SK-N-DZ (cell line): ENCODE results near the gene NEK10.
"Not testable (repeated sequence)": the region's sequence is repeated elsewhere in the genome, so short reads cannot be mapped to it uniquely, and the experiment has no call there.

Experiments
- DNase-seq: peaks from one replicate; pipeline ENCODE4 v3.0.0-alpha.2; 2015; ENCODE audit warnings: low spot score

NEK10 gene

DNA sequence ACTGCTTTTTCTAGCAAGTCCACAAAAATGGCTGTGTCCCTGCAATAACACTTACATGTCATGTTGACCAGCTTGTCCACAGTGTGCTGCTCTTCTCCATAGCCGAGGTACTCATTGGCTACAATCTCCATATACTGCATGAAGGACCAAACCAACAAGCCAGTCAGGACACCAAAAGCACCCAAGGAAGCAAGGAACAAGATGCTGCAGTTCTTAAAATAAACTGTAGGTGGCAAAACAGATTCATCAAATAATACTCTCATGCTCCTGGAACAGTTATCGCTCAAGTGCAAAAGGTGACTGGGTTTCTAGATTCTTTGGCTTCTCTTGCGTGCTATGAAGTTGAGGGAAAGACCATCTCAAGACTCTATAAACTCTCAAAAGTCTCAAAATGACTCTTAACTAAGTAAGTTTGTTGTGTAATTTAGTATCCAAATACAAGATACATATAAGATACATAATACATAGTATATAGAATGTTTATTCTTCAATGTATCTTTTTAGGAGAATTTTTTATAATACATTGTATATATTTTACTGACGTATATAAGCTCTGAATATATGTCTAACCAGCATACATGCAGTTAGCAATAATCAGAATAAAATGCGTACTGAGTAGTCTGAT lies 57.0 kb downstream of the NEK10 start:
- DNase-seq = peak; percentile 76

DNA sequence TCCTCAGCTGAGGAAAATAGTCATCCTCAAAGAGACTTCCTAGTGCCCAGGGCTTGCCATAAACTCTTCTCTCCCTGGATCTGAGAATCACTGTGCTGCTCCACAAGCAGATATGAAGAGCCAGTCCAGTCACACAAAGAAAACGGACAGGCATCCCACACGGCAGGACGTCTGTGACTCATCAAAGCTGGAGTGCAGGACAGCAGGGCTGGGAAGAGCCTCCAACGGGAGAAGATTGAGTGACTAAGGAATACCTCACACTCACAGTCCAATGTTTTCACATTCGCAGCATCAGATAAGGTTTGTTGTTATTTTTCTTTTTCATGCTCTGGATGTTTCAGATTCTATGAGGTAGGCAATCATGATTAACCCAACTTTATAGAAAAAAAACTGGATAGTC lies 57.8 kb downstream of the NEK10 start:
- peak; percentile 47 for DNase-seq

DNA sequence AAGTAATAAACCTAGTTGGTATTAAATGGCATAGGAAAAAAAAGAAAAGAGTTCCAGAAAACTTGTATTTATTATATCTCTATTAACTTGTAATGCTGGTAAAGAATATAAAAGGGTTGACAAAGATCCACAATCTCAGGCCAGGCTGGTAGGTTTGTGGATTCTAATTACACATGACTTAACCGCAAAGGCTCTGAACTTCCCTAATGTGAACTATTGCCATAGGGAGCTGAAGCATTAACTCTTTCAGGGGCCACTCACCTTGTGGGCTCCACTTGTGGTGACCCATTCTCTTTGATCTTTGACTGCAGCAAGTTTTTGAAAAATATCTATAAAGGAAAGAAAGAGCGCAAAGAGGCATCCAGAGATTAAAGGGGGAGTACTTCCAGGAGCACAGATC lies 58.5 kb downstream of the NEK10 start:
- DNase-seq = no peak

DNA sequence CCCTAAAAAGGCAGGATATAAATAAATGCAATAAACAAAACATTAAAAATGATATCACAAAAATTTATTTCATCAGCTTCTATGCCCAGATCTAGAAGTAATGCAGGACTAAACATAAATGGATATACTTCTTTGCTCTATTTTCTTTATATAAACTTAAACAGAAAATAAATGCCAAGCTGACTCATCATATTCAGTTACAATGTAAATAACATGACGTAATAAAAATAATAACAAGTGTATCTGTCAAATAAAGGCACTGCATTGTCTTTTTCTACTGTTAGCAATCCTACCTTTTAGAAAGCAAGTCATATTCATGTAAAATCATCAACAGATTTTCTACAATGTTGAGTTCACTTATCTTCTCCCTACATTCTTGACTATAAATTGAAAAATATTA lies 61.6 kb downstream of the NEK10 start:
- no peak for DNase-seq

DNA sequence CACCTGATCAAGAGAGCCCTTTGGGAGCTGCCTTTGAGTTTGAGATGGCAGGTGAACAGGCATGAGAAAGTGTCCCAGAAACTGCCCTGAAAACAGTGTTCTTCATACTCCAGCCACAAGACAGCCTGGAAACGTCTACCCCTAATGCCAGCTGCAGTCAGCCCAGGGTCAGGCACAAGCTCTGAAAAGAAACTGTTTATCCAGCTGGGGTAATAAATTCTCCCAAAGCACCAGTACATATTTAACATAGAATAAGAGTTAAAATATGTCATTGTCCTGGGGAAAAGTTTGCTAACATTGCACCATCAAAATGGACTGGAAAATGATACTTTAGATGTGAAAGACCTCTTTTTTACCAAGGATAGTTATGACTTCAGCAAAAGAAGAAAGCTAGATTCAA lies 66.3 kb downstream of the NEK10 start:
- no peak for DNase-seq

DNA sequence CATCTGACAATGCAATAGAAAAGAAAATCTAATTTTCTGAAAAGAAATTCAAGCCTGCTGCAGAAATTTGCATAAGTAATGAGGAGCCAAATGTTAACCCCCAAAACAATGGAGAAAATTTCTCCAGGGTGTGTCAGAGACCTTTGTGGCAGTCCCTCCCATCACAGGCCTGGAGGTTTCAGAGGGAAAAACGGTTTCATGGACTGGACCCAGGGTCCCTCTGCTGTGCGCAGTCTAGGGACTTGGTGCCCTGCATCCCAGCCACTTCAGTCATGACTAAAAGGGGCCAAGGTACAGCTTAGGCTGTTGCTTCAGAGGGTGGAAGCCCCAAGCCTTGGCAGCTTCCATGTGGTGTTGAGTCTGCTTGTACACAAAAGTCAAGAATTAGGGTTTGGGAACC lies 70.2 kb downstream of the NEK10 start:
- DNase-seq = not testable (repeated sequence)

DNA sequence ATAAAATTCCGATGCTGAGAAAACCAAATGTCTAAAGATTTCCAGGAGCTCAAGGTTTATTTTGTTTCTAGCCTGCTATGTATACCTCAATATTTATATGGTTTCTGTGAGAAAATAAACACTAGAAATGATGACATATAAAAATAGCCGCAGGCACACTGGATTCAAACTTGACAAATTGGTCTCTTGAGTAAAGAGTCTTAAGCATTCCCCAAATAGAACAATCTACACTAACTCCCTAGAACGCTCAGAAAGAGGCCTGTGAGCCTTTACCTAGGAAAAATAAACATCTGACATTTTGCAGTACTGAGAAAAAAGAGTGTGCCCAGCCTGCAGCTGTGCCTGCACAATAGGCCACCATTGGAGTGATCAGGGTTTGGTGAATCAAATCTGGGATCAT lies 75.2 kb downstream of the NEK10 start:
- DNase-seq = no peak

DNA sequence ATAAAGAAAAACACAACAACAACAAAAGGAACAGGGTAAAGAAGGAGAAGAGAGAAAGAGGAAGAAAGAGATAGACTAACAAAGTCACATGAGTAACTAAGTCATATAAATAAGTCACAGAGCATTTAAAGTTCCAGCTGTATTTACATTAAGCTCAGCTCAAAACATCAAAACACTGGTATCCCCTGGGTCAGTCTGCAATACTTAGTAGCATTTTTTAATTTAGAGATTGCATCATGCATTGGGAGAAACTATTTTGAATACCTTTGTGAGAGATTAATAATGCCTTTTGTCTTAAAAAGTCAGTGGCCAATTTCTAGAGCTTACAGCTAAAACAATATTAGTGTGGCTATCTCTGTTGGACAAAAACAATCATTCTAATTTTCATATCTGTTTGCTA lies 78.4 kb downstream of the NEK10 start:
- no peak for DNase-seq

DNA sequence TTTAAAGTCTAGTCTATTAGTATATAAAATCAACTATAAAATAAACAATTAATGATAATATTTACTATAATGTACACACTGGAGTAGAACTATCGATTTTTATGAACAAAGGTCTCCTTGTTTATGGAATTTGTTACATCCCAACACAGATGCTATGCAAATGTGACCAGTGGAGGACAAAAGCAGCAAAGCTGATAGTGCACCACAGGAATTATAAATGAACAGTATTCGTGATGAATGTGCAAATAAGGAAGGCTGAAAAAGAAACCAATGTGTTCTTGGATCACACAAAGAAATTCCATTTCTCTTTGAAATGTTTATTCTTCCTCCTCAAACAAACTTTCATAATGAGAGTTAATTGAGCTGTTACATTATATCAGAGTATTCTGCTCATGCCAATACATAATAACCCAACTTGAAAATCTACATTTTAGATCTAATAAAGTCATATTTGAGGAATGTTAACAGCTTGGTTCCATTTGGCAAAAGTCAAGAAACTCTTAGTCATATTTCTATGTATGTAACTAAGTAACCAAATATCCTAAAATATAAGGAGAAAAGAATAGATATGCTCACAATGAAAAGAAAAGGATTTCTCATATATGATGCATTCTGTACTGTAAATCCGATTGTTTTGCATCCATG lies 79.3 kb downstream of the NEK10 start:
- DNase-seq = no peak

DNA sequence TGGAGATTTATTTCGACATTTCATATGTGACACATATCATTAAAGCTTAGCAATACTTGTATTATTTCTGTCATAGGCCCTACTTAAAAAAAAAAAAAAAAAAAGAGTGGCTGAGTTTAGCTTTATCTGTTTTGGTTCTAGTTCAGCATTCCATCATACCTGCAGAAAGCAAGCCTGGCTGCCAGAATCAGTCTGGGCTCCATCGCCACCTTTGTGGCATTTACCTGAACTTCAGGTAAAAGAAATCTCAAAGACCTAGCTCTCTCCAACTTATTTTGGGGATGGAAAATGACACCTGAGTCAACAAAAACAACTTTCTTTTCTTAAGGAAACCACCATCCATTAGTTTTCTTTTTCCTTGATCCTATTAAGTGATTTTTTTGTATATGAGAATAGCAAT lies 82.1 kb downstream of the NEK10 start:
- DNase-seq = no peak

DNA sequence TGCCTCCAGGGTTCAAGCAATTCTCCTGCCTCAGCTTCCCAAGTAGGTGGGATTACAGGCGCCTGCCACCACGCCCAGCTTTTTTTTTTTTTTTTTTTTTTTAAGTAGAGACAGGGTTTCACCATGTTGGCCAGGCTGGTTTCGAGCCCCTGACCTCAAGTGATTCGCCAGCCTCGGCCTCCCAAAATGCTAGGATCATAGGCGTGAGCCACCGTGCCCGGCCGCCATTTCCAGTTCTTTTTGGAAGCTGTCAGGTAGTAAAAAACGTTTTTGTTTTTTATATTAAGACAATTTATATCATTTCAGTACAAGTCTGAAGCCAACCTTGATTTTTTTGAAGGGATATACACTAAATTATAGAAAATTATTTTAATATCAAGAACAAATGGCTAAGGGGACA lies 82.7 kb downstream of the NEK10 start:
- not testable (repeated sequence) for DNase-seq

DNA sequence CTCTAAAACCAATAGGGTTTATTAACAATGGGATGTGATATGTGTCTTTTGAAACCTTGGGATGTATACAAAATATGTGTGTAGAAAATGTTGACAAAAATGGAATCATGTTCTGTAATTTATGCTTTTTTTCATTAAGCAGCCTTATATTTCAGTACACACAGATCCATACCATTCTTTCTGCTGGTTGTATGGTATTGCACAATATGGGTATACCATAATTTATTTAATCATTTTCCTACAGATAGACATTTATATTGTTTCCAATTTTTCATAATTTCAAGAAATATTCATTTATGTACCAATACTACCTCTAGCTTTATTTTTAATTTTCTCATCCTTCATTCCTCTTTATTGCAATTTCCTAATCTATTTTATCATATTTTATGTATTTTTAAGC lies 83.5 kb downstream of the NEK10 start:
- no peak for DNase-seq

DNA sequence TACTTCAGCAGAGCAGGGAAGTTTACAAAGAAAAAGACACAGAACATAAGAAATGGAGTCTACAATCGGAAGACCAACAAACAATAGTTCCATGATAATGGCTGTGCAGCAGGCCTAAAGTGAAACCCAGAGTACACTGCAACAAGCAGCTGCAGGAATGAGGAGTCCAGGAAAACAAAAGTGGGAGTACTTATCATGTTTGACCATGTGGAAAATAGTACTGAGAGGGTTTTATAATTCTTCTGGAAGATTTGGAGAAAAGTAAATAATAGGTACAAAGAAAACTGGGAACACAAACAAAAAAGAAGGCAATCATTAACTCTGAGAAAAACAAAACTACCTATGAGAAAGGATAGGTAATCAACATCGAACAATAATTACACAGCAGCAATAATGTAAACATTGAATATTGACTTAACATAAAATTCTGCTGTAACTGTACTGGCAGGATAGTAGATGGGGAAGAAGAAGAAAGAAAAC lies 87.5 kb downstream of the NEK10 start:
- DNase-seq = no peak

DNA sequence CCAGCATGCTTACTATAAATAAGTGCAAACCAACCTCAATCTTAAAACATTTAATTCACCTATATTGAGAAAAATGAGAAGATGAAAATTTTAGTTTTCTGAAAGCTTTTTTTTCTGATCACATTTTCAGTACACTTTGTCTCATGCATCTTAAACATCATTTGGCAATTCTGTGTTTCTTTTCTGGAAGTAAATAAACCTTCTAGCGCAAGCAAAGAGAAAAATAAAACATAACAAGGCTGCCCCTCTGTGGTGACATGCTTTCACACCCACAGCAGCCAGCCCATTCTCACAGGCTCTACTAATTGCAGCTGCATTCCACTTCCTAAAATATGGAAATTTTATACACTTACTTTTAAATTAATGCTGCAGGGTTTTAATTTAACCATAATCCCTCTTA lies 90.1 kb downstream of the NEK10 start:
- no peak for DNase-seq

DNA sequence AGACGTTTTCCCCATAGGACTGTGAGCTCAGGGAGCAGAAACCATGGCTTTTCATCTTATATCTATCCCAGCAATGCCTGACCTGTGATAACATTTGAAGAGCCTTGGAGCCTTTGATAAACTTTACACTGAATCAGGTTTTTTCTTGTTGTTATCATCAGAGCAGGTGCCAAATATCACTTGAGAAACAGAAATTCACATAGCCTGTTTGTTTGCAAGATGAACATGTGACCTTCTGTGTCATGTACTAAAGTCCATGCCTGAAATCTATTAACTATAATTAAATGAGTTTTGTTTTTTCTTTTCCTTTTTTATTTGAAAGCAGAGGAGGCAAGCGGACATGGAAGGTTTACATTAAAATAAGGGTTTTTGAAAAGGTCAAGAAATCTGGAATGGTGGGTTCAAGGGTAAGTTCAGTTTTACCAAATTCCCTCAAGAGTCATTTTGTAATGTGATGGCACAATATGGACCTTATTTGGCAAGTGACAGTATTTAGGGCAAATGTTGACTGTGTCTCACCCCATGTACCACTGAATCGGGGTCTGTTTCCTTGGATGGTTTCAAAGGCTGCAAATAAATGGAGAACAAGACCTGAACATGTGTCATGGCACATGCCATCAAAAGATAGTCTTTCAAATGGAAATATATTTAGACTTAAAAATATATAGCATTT lies 90.7 kb downstream of the NEK10 start:
- DNase-seq = no peak

DNA sequence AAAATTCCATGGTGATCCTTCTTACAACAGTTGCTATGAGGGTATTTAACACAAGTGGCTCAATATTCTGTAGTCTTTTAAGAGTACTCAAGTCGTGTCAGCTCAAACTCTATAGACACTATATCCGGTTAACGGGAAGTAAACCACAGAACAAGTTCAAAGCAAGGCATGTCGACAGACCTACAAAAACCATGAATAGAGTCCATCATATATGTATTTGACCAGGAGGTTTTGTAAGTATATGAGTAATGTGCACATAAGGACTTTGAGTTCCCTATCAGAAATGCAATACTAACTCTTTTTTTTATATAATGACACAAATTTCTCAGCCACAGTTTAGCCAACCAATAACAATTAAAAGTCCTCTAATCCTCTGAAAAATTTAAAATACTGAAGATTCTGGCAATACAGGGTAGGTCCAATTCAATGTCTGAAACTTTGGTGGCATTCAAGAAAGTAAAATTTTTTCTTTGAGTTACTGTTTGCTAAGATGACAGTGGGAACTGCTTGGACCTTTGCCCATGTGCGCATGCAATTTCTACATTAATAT lies 93.7 kb downstream of the NEK10 start:
- DNase-seq = no peak

DNA sequence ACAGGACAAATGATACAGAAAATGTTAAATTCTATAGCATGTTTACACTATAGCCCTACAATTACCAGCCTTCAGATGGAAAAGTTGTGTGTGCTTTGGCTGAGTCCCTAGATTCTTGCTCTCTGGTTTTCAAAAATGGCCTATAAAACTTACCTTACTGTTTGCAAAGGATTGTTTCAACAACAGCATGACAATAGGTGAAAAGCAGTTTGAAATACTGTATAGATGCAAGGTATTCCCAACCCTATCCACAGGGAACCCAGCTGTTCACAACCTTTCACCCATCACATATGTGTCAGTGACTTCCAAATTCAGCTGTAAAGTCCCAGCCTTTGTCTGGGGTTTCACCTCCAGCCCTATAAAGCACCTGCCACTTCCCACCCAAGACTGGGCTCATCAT lies 97.3 kb downstream of the NEK10 start:
- DNase-seq = no peak

DNA sequence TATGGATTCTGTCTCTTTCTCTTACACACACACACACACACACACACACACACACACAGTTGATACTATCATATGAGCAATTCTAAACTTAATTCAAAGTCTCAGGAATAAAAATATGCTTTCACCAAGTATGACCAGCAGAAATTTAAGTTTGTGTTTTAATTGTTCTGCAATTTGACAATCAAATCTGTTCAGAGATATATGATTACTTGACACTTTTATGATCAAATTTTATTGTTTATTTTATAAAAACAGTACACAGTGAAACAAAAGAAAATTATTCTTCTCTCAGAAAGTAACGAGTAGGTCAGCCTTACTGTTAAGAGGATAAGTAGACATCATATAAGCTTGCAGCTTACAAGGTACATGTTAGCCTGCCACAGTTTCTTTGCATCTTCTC lies 114.3 kb downstream of the NEK10 start:
- no peak for DNase-seq

DNA sequence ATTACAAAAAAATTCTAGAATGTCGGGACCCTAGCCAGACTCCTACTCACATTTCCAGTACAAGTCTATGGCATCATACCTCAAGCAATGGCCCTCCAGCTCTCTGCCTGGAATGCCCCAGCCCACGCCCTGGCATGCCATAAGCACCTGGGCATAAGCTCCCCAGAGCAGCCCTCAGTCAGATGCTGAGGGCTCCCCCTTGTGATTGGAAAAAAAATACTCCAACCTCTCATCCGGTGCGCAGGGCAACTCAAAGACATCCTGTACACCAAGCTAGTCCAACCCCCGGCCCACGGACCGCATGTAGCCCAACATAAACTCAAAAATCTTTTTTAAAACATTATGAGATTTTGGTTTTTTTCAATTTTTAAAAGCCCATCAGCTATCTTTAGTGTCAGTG lies 115.4 kb downstream of the NEK10 start:
- peak; percentile 43 for DNase-seq

DNA sequence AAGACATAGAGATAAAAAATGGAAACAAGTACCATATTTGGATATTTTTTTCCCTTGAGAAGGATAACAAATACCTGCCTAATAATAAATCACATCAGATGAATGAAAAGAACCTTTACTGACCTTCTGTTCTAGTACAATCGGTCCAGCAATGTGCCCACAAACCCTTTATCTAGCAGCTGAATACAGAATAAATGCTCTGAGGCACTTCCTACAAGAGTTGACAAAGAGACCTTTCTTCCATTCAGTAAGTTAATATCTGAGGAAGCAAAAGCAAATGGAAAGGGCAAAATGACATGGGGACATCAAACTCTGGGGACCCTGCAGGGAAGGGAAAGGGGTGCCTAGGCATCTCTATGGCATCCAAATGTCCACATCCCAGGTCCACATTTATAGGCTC lies 115.8 kb downstream of the NEK10 start:
- no peak for DNase-seq

DNA sequence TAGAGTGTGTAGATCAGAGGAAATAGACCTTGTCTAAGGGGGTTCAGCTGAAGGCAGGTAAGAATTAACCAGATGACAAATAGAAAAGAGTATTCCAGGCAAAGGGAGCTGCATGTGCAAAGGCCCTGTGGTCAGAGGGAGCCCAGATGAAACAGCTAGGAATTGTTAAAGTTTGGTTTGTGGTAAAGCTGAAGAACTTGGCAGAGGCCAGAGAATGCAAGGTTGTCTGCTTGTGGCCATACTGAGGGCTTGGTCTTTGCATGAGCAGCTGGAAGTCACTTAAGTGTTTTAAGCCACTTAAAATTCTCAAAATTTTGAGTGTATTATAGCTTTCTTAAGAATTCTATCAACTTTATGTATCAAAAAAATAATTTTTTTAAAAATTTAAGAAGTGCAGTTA lies 116.5 kb downstream of the NEK10 start:
- no peak for DNase-seq

DNA sequence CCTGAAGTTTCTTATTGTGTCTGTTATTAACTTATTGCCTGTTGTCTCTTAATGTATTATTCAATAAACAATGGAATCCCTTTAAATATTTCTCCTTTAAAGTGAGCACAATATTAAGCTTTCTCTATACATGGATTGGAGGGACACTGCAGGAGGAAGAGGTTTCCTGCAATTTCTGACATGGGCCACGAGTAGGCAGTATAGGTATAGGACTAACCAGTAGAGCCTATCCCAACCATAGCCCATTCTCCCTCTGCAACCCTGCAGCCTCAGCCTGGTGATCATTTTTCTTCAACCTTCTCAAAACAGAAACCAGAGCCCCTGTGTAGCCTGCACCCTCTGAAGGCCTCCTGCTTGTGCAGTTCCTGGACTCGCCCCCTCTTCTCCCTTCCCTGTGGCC lies 124.8 kb downstream of the NEK10 start:
- DNase-seq = no peak

DNA sequence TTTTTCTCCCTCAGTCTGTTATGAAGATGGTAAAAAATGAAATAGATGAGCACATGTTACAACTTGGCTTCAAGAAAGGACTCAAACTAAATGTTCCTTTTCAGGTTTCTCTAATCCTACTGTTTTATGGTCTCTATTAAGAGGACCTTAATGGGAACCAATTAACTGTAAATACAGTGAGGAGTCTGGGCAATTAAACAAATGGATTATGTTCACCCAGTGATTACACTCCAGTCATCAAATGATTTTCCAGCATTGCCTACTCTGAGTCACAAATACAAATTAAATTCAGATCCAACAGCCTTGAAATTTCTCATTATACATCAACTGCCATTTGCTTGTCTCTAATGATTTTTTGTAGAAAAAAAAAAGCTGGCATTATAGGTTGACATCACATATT lies 129.2 kb downstream of the NEK10 start:
- no peak for DNase-seq
